HG02571 (cell line): ENCODE data around the gene GH2.
A peak's percentile ranks its signal among the peaks of the same experiment; 100 is the strongest.
"Not testable (repeated sequence)": the region's sequence is repeated elsewhere in the genome, so short reads cannot be mapped to it uniquely, and the experiment has no call there.

Experiments
- ATAC-seq: cut with Tn5 transposase; IDR thresholded peaks from one replicate; pipeline ENCODE4 v1.9.1; 2021; ENCODE audit warnings: mild to moderate bottlenecking, moderate library complexity; ENCODE audit not compliant: unreplicated experiment

GH2 gene

DNA sequence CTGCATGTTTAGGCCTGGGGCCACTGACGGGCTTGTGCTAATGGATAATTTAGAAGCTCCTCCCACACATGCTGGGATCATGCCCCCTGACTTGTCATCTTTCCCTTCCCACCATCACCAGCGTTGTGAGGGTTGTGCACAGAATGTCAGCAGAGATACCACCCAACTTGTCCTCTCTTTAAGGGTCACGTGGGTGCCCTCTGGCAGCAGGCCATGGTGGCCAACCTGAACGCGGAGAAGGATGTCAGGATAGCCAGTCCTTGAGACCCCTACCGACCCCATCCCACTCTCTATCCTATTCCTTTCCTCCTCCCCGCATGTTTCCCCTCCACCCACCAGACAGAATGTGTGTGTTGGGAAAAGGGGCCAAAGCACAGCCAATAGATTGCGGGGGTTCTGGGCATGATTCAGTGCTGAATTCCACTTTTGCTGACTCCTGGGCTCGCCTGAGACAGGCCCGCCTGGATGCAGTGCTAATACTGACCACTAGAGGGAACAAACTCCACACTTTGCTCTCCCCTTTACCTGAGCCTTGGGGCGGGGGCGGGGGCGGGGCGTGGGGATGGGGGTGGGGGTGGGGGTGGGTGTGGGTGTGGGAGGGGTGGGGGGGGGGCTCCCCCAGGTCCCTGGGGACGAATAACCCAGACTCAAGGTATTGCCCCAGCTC lies at the start of gene GH2:
Gene GH2, minus strand, starts transcription at position 10 of the 667 bp plus-strand sequence. CDS start 143 bp downstream, outside the sequence.
- ATAC-seq = no peak

DNA sequence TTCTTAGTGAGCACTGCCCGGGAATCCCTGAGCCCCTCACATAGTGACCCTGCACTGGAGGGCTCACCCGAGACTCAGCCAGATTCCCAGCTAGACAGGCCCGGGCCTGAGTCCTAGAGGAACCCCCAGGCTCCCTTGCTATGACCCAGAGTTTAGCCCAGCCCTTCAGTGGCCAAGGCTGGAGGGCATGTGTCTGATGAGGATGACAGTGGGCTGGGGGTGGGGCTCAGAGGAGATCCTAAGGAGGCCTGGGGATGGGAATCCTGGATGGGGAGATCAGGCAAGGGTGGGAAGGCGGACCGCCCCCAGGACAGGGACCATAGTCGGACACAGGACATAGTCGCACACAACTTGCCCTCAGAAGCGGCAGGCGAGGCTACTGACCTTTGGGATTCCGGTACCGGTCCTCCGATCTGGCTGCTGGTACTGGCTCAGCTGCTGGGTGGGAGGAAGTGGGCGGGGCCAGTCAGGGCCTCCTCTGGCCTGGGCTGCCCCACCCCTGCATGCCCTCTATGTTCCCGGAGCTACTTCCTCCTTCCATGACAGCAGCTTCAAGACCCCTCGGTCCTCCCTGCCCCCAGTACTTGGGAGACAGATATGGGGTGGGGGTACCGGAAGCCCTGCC lies 49.3 kb upstream of the GH2 start:
- no peak for ATAC-seq

DNA sequence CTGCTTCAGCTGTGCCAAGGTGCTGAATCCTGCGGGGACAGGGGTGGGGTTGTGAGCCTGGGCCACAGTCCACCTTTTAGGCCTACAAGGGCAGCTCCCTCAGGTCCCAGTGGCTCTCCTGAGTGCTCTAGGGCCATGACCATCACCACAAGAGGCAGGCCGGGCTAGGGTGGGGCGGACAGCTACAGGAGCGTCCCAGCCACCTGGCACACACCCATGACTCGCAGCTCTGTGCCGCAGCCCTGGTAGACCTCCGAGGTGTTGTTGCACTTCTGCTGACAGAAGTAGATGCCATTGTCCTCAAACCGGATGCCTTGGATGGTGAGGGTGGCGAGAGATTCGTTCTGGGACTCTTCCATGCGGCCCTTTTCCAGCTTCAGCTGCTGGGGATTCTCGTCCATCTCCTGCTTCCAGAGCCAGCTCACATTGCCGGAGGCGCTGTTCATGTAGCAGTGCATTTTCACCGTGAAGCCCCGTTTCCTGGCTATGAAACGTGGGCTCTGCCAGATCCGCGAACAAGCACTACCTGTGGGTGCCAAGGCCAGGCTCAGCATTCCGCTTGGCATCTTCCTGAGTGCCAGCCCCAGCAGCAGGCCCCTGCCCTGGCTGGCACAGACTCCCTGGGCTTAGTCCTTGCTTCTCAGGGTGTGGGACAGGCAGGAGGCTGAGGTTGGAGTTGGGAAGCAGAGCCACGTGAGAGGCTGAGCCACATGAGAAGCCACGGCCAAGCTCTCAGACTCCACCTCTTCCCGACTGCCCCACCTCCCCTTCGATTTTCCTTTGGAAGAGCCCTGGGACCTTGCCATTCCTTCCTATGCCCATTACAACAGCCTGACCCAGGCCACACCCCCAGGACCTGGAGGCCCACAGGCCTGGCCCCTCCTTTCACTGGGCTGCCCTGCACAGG lies 48.4 kb upstream of the GH2 start:
- no peak for ATAC-seq

- ATAC-seq = no peak
Measured at GRCh38 chr17:63928966-63929695, 47.4 kb upstream of the GH2 start.

DNA sequence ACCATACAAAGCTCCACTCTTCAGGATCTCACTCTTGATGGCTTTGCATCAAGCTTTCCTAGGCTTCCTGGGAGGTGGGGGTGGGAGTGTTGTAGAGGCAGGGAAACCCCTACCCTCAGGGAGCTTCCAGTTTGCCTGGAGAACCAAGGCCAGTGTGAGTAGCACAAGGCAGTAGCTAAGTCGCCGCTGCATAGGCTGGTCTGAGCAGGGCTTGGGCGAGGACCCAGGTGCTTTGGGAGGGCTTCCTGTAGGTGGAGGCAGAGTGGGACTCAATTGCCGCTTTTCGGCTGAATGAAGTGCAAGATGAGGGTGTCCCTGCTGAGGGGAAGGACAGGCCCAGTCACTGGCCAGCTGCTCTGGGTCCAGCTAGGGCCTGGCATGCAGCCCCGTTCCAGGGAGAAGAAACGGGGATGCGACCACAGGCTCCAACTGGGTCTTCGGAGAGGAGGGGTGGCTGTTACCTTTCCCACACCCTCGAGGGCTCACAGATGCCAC lies 46.5 kb upstream of the GH2 start:
- no peak for ATAC-seq

DNA sequence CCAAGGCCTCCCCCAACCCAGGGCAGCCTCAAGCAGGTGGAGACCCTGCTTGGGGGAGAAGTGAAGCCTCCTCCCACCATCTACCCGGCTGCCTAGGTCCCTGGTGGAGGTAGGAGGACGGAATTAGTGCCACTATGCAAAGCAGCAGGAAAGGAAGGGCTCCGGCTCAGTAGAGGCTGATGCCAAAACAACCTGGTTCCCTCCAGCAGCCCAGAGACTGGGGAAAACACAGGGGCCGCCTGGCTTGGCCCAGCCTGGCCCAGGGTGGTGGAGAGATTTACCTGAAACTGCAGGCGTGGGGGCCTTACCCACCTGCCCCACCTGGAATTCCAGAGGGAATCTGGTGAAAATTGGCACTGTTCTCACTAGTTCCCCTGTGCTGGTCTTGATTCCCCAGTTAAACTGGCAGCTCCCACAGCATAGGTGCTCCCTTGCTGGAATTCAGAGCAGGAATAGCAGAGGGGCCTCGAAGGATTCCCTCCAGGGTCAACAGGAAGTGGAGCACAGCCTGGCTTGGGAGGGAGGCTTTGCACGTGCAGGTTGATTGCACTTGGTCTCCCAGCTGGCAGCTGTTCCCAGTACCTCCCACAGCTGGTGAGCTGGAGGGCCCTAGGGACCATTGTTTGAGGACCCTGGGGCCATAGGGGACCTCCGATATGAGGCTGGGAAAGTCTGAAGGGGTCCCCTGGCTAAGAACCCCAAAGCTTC lies 45.9 kb upstream of the GH2 start:
- ATAC-seq = no peak

- ATAC-seq = no peak
Measured at GRCh38 chr17:63926164-63926563, 44.4 kb upstream of the GH2 start.

- ATAC-seq = no peak
Measured at GRCh38 chr17:63925615-63926014, 43.9 kb upstream of the GH2 start.

DNA sequence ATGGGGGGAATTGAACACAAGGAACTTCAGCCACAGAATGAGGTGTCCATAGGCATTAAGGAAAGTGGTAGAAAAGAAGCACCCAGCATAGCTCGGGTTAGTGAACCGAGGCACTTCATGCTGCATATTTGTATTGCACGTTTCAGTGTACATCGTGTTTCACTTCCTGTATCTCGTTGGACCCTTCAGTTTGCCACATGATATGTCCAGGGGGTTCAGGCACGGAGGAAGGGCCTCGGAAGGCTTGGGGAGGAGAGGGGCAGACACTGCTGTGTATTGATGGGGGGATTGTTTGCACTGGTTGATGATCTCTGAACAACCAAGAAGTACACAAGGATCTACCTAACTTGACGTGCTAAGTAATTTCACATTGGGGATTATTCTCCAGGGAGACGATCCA lies 40.7 kb upstream of the GH2 start:
- ATAC-seq = not testable (repeated sequence)

DNA sequence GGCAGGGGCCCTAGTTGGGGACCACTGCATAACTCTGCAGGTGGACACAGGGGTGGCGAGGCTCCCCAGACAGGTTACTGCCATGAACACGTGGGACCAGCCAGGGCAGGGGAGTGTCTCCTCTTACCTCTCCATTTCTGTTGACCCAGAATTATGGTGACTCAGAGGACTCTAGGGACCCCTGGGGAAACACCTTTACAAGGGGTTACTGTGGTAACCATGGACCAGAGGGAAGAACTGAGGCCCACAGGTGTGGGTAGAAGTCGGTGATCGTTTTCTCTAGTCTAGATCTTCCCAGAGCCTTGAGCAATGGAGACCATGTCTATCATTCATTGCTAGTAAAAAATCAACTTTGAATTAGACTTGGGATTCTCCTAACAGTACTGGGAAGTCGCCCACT lies 39.0 kb upstream of the GH2 start:
- not testable (repeated sequence) for ATAC-seq

DNA sequence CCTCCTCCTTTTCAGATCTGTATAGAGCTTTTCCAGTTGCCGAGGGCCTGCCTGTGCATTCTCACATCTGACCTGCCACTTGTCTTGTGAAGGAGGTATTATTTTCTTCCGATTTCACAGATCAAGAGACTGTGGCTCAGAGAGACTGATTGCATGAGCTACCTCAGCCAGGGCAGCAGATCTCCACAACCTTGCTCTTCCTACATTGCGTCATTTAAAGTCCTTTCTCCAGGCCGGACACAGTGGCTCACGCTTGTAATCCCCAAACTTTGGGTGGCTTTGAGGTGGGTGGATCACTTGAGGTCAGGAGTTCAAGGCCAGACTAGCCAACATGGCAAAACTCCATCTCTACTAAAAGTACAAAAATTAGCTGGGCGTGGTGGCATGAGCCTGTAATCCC lies 38.3 kb upstream of the GH2 start:
- not testable (repeated sequence) for ATAC-seq

DNA sequence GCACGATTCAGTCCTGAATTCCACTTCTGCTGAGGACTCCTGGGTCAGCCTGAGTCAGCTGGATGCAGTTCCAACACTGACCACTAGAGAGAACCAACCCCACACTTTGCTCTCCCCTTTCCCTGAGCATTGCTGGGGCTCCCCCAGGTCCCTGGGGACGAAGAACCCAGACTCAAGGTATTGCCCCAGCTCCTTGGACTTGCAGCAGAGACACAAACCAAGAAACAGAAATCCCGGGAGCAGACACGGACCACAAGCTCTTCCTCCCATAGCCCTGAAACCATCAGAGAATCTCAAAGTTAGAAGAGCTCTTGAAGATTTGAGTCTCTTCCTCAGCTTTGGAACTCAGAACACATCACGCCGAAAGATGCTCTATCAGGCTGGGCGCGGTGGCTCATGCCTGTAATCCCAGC lies 37.6 kb upstream of the GH2 start:
- peak; percentile 58 for ATAC-seq

DNA sequence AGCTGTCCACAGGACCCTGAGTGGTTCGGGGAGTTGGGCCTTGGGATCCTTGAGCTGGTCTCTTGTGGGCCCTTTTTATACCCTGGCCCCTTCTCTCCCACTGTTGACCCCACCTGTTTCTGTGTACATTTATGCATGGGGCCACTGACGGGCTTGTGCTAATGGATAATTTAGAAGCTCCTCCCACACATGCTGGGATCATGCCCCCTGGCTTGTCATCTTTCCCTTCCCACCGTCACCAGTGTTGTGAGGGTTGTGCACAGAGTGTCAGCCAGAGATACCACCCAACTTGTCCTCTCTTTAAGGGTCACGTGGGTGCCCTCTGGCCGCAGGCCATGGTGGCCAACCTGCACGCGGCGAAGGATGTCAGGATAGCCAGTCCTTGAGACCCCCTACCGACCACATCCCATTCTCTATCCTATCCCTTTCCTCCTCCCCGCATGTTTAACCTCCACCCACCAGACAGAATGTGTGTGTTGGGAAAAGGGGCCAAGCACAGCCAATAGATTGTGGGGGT lies 37.1 kb upstream of the GH2 start, which contains the start of gene GH1:
Gene GH1, minus strand, starts transcription at position 51 of the 517 bp plus-strand sequence. CDS start 63 bp downstream, outside the sequence.
- not testable (repeated sequence) for ATAC-seq

GRCh38 chr17:63918305-63918704 lies 36.6 kb upstream of the GH2 start:
- ATAC-seq = no peak

GRCh38 chr17:63917646-63918045 lies 35.9 kb upstream of the GH2 start:
- ATAC-seq = no peak

DNA sequence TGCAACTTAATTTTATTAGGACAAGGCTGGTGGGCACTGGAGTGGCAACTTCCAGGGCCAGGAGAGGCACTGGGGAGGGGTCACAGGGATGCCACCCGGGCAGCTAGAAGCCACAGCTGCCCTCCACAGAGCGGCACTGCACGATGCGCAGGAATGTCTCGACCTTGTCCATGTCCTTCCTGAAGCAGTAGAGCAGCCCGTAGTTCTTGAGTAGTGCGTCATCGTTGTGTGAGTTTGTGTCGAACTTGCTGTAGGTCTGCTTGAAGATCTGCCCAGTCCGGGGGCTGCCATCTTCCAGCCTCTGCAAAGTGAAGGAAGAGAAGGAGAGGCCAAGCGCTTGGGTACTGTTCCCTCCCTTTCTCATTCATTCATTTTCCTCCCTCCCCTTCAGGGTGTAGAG lies 35.5 kb upstream of the GH2 start:
- ATAC-seq = not testable (repeated sequence)

DNA sequence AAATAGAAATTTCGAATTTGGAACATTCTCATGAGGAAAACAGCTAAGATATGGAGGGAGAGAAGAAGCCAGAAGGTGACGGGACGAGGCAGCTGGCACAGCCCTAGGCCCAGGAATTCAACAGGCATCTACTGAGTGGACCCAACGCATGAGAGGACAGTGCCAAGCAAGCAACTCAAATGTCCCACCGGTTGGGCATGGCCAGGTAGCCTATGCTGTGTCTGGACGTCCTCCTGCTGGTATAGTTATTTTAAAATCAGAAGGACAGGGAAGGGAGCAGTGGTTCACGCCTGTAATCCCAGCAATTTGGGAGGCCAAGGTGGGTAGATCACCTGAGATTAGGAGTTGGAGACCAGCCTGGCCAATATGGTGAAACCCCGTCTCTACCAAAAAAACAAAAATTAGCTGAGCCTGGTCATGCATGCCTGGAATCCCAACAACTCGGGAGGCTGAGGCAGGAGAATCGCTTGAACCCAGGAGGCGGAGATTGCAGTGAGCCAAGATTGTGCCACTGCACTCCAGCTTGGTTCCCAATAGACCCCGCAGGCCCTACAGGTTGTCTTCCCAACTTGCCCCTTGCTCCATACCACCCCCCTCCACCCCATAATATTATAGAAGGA lies 34.9 kb upstream of the GH2 start:
- no peak for ATAC-seq

DNA sequence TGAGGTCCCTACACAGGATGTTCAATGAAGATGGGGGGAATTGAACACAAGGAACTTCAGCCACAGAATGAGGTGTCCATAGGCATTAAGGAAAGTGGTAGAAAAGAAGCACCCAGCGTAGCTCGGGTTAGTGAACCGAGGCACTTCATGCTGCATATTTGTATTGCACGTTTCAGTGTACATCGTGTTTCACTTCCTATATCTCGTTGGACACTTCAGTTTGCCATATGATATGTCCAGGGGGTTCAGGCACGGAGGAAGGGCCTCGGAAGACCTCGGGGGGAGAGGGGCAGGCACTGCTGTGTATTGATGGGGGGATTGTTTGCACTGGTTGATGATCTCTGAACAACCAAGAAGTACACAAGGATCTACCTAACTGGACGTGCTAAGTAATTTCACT lies 34.0 kb upstream of the GH2 start:
- not testable (repeated sequence) for ATAC-seq

- ATAC-seq = no peak
Measured at GRCh38 chr17:63914471-63914870, 32.7 kb upstream of the GH2 start.
